ENCODE results near the gene CDH4. TPM values are rescaled to one million over a fixed set of nuclear protein-coding genes. Genes with fewer than 3 reads are reported as not detected.
"Not testable (repeated sequence)": the region's sequence is repeated elsewhere in the genome, so short reads cannot be mapped to it uniquely, and the experiment has no call there.

The CDH4 gene
- polyA plus RNA-seq, 3 donors: 6.9 to 8.7 (median 7.9) TPM

GRCh38 chr20:61956396-61957342 is 704.6 kb downstream of the CDH4 start:
- DNase-seq (ENCODE audit: extremely low read depth in 1 of 11, low read depth in 9 of 11, low spot score in 4 of 11): peak in 2 of 11 donors; percentile 15 to 19

DNA sequence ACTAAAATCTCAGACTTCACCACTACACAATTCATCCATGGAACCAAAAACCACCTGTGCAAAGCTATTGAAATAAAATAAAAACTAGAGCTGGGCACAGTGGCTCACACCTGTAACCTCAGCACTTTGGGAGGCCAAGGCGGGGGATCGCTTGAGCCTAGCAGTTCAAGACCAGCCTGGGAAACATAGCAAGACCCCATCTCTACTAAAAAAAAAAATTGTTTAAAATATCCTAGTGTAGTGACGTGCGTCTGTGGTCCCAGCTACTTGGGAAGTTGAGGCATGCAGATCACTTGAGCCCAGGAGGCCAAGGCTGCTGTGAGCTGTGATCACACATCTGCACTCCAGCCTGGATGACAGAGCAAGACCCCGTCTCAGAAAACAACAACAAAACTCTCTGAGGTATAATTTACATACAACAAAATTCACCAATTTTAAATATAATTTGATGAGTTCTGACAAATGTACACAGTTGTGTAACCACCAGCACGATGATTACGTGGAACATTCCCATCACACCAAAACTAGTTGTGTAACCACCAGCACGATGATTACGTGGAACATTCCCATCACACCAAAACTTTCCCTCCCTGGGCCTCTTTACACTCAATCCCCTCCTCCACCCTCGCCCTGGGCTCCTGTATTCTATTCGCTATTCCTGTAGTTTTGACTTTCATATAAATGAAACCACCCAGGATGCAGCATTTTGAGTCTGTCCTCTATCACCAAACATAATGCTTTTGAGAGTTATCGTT is 706.1 kb downstream of the CDH4 start:
- no peak for DNase-seq (ENCODE audit: extremely low read depth in 1 of 11, low read depth in 9 of 11, low spot score in 4 of 11)

DNA sequence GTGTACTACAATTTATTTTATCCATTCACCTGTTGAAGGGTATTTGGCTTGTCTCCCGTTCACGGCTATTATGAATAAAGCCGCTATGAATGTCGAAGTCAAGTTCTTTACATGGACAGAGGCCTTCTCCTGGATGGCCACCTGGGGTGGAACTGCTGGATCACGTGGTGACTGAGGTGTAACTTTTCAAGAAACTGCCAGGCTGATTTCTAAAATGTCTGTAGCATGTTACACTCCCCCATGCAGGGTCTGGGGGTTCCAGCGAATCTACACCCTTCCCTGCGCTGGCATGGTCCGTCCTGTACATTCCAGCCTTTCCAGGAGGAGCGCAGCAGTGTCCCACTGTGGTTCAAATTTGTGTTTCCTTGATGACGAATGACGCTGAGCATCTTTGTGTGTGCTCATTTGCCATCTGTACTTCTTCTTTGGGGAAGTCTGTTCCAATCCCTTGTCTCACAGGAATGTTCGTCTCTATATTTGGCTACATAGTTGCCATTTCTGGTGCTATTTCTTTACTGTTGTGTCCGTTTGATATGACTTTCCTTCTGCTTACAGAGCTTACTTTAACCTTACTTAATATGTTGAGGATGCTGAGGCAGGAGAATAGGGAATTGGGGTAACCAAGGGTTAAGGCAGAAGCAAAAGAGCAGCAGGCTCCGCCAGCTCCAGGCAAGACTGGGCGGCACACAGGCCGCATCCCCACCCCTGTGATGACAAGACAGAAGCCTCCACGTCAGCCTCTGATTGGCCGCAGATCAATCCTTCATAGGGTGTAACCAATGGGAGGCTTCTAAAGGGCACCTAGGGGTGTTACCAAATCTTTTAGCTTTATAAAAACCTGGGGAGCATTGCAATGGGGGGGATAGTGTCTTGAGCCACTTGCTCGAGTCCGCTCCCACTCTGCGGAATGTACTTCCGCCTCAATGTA is 707.0 kb downstream of the CDH4 start:
- DNase-seq (ENCODE audit: extremely low read depth in 1 of 11, low read depth in 9 of 11, low spot score in 4 of 11): no peak

GRCh38 chr20:61960836-61961235 is 708.8 kb downstream of the CDH4 start:
- DNase-seq (ENCODE audit: extremely low read depth in 1 of 11, low read depth in 9 of 11, low spot score in 4 of 11): no peak

GRCh38 chr20:61963149-61963548 is 711.1 kb downstream of the CDH4 start:
- no peak for DNase-seq (ENCODE audit: extremely low read depth in 1 of 11, low read depth in 9 of 11, low spot score in 4 of 11)

GRCh38 chr20:61963885-61964674 is 712.0 kb downstream of the CDH4 start:
- no peak for DNase-seq (ENCODE audit: extremely low read depth in 1 of 11, low read depth in 9 of 11, low spot score in 4 of 11)

DNA sequence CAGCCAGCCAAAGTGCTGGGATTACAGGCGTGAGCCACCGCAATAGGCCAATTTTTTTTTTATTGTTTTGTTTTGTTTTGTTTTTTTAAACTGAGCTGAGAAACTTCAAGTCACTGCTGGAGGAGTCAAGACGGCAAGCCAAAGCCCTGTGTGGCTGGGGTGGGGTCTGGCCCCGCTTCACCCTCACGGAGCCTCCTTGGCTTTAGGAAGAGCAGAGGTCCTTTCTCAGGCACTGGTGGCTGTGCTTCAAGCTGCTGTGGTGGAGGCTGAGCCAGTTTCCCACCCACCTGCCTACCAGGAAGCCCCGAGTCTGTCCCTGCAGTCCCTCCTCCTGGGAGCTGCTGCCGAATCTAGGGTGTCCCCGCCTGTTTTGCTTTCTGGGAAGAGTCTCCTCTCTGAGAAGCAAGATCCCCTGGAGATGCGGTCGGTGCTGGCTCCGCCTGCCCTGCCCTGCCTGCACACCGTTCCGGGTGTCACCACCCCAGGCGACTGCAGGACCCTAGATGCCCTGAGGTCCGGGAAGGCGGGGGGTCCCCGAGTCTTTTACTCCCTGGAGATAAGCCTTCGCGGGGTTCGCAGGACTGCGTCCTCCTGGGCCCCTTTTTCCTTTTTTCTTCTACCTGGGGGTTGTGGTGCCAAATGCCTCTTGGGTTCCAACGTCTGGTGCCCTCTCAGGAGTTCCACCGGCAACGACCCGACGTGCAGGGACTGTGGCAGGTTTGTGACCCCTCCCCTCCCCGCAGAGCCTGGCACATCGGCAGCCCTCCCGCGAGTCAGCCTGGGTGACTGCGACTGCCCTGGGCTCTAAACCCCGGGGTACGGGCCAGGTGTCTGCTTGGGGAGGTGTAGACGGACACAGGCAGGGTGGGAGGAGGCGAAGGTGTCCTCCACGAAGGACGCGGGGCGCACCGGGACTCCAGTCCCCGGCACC is 712.9 kb downstream of the CDH4 start:
- no peak for DNase-seq (ENCODE audit: extremely low read depth in 1 of 11, low read depth in 9 of 11, low spot score in 4 of 11)

DNA sequence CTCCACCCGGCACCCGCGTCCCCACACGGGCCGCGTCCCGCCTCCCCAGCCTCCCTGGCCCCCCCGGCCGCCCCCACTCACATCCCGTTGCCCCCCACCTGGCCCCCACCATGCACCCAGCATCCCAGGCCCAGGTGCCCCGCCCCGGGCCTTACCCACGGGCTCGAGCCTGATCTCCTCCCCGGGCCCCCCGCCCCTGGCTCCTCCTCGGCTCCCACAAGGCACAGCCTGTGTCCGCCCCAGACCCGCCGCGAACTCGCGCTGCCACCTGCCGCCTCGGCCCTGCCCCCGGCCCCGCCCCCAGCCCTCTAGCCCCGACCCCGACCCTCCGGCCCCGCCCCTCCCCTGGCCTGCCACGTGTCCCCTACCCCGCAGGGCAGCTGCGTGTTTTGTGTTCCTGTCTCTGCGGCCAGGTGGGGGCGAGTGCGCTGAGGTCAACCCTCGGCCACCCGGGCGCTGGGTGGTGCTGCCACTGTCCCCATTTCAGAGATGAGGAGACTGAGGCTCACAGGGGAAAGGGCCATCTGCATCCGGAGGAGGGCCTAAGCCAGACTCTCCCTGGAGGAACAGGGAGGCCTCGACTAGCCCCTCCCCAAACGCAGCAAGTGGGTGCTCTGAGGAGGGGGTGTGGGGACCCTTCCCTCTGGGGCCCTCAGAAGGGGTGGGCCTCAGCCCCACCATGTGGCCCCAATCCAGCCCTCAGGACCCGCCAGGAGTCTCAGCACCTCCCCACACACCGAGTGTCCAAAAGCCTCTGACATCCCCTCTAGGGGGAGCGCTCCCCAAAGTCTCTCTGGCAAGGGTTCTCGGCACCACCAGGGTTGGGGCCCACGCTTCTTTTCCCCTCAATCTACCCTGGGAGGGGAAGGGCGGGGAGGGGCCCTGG is 713.8 kb downstream of the CDH4 start:
- no peak for DNase-seq (ENCODE audit: extremely low read depth in 1 of 11, low read depth in 9 of 11, low spot score in 4 of 11)

DNA sequence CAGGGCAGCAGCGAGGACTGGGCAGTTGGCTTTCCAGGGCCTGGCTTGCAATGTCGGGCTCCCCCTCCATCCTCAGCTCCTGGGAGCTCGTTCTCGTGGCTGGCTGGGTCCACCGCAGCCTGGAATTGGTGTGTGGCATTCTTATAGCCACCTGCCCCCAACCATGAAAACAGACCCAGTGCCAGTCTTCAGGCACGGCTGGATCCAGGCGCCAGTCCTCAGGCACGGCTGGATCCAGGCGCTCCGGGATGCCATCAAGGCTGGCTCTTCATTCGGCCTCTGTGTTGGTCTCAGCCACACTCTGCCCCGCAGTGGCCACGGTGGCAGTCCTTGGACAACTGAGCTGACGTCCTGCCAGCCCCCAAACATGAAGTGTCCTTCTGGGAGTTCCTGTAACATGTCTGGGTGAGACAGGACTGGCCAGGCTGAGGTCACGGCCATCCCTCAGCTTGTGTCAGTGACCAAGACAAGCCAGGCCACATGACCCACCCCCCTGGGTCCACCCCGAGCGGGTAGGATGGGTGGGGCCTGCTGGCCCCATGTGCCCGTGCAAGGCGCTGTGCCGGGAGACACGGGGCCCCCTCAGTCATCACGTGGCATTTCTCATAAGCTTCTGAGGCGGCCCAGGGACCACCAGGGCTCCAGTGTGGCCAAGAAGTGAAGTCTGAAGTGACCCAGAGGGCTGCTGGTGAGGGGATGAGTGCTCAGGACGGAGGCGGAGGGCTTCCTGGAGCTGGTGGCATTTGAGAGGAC is 714.6 kb downstream of the CDH4 start:
- DNase-seq (ENCODE audit: extremely low read depth in 1 of 11, low read depth in 9 of 11, low spot score in 4 of 11): no peak

DNA sequence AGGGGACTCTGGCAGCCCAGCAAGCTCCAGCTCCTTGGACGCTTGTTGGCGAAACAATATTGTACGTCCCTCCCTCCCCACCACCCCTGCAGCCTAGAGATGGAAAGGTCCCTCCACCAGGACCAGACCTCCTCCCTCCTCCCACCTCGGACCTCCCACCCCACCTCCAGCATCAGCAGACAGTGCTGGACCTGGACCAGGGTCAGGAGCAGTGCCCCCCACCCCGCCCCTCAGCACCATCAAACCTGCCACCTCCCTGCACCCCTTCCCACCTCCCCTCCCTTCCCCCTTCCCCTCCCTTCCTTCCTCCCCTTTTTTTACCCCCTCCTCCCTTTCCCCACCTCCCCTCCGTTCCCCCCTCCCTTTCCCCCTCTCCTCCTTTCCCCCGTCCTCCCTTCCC is 715.2 kb downstream of the CDH4 start:
- DNase-seq (ENCODE audit: extremely low read depth in 1 of 11, low read depth in 9 of 11, low spot score in 4 of 11): no peak

- DNase-seq (ENCODE audit: extremely low read depth in 1 of 11, low read depth in 9 of 11, low spot score in 4 of 11): no peak
These were observed 716.2 kb downstream of the CDH4 start for GRCh38 chr20:61968036-61968810.

- DNase-seq (ENCODE audit: extremely low read depth in 1 of 11, low read depth in 9 of 11, low spot score in 4 of 11): no peak
These were observed 716.9 kb downstream of the CDH4 start for GRCh38 chr20:61968932-61969331.

DNA sequence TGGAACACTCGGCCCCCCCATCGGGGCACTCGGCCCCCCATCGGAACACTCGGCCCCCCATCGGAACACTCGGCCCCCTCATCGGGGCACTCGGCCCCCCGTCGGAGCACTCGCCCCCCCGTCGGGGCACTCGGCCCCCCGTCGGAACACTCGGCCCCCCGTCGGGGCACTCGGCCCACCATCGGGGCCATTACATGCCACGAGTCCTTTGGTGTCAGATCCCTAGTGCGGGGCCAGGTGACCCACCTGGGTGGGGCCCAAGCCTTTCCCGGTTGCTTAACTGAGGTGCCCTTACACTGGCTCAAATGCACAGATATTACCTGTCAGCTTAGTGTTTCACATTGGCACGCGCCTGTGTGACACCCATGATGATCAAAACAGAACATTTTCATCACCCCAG is 717.7 kb downstream of the CDH4 start:
- DNase-seq (ENCODE audit: extremely low read depth in 1 of 11, low read depth in 9 of 11, low spot score in 4 of 11): no peak

DNA sequence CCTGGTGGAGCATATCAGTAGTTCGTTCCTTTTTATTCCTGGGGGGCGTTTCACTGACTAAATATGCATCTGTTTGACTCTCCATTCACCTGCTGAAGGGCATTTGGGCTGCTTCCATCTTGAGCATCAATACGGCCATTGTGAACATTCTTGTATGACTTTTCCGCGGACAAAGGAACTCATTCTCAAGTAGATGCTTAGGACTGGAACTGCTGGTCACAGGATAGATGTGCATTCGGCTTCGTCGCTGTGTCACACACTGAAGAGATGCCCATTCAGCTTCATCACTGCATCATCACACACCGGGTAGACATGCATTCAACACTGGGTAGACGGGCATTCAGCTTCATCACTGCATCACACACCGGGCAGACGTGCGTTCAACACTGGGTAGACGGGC is 718.3 kb downstream of the CDH4 start:
- DNase-seq (ENCODE audit: extremely low read depth in 1 of 11, low read depth in 9 of 11, low spot score in 4 of 11): no peak

DNA sequence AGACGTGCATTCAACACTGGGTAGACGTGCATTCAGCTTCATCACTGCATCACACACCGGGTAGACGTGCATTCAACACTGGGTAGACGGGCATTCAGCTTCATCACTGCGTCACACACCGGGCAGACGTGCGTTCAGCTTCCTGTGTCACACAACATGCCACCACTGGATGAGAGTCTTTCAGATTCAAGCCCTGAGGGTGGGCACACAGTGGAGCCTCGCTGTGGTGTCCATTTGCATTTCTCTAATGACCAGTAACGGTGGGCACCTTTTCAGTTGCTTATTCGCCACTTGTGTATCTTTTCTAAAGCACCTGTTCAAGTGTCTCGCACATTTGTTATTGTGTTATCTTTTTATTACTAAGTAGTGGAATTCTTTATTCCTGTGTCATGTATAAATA is 719.5 kb downstream of the CDH4 start:
- DNase-seq (ENCODE audit: extremely low read depth in 1 of 11, low read depth in 9 of 11, low spot score in 4 of 11): not testable (repeated sequence)

All from renal cortex interstitium (tissue), 11 donors.